Gastrocnemius medialis (tissue), 4 donors: ENCODE results near the gene TMEM86B. TPM values are rescaled to one million over a fixed set of nuclear protein-coding genes. Genes with fewer than 3 reads are reported as not detected.

Source experiments
- ATAC-seq, 2 donors: fragments of 150-250 bp; one replicate each; pipeline ENCODE4 v1.9.1; 2016
- DNase-seq, 2 donors: peaks; one replicate each; pipeline ENCODE4 v3.0.0-alpha.2; 2019
- H3K27ac ChIP-seq, 4 donors: fragments of 200-600 bp; sonication (generic); 1 replicate in 1 of 4; 2 replicates in 3 of 4; pipeline ENCODE4 v1.5.1; 2016 to 2018; ENCODE audit warnings: mild to moderate bottlenecking in 2 of 4, moderate library complexity in 1 of 4
- H3K27me3 ChIP-seq, 3 donors: fragments of 200-600 bp; sonication (generic) in 2 of 3; 1 replicate in 1 of 3; 2 replicates in 2 of 3; pipeline versions ENCODE4 v1.5.1 to v1.6.0; 2016 to 2019; ENCODE audit warnings: mild to moderate bottlenecking in 1 of 3, moderate library complexity in 1 of 3
- H3K36me3 ChIP-seq, 2 donors: fragments of 200-600 bp; sonication (generic) in 1 of 2; one replicate each; pipeline ENCODE4 v1.5.1; 2017 to 2018
- H3K4me1 ChIP-seq, 2 donors: fragments of 200-600 bp; sonication (generic) in 1 of 2; one replicate each; pipeline ENCODE4 v1.5.1; 2016 to 2017; ENCODE audit warnings: mild to moderate bottlenecking in 2 of 2
- H3K4me3 ChIP-seq, 4 donors: fragments of 200-600 bp; sonication (generic) in 3 of 4; 1 replicate in 1 of 4; 2 replicates in 3 of 4; pipeline ENCODE4 v1.5.1; 2016 to 2019; ENCODE audit warnings: mild to moderate bottlenecking in 2 of 4
- H3K9me3 ChIP-seq, 3 donors: fragments of 200-600 bp; sonication (generic) in 2 of 3; 1 replicate in 1 of 3; 2 replicates in 2 of 3; pipeline ENCODE4 v1.5.1; 2016 to 2019
- CTCF ChIP-seq, 5 experiments: fragments of 450-650 bp in 3 of 5; fragments of 200-600 bp in 2 of 5; sonication (generic) in 2 of 5; IDR thresholded peaks in 4 of 5; conservative IDR thresholded peaks in 1 of 5; 1 replicate in 4 of 5; 2 replicates in 1 of 5; pipeline ENCODE4 v1.5.1; 2016 to 2019; ENCODE audit warnings: antibody characterized with exemption in 5 of 5, mild to moderate bottlenecking in 3 of 5, moderate library complexity in 3 of 5
- POLR2A ChIP-seq, 2 donors: fragments of 450-650 bp; IDR thresholded peaks; one replicate each; pipeline ENCODE4 v1.6.1; 2017; ENCODE audit warnings: antibody characterized with exemption in 2 of 2, mild to moderate bottlenecking in 2 of 2, moderate library complexity in 2 of 2
- in situ Hi-C, 4 donors: fragments of 200-750 bp; cut with MboI; loops; one replicate each; pipeline versions ENCODE4 v1.15.0 to v1.8.0; 2017; ENCODE audit warnings: low sequenced_read_pairs in 4 of 4
- intact Hi-C: fragments of 100-400 bp; cut with DNase I; formaldehyde crosslinking; loops from one replicate; pipeline ENCODE4 v1.15.1; 2023; ENCODE audit warnings: low total_unique reads
- total RNA-seq, 4 donors: library from RNA; depleted of rRNA; stranded (reverse); fragments of >200 nt; gene quantifications; one replicate each; pipeline versions ENCODE4 v1.1.0 to v1.2.3, GENCODE V29; 2016

Gene TMEM86B
- total RNA-seq, 4 donors from 2014 or later = 0.87 to 5.0 (median 1.7) TPM

- Histone ChIP-seq H3K27me3 (no peaks in the 10 kb centered on the region), H3K9me3 (no peaks in the 10 kb centered on the region), H3K36me3 (peaks cover 0 to 82% of the 10 kb centered on the region in 2 donors), H3K4me1 (no peaks in the 10 kb centered on the region), H3K4me3 (no peak overlapping the region), H3K27ac (no peak overlapping the region)
- in situ Hi-C loops (no loop called here), intact Hi-C loops (no loop called here)
- DNase-seq (no peak), ATAC-seq (no peak)
- TF ChIP-seq POLR2A (IDR thresholded peaks at IDR 0.05) = no peak
- no peak for TF ChIP-seq CTCF (IDR thresholded peaks at IDR 0.05 in 4 of 5, conservative IDR thresholded peaks at IDR 0.05 in 1 of 5)
Measured at GRCh38 chr19:55231391-55232285, 3.1 kb upstream of the TMEM86B start.

GRCh38 chr19:55230780-55231179, 2.2 kb upstream of the TMEM86B start:
- intact Hi-C loops (no loop called here), in situ Hi-C loops (no loop called here)
- H3K36me3 ChIP-seq = peaks cover 0 to 73% of the 10 kb centered on the region in 2 donors
- H3K4me3 ChIP-seq = no peak overlapping the region
- no peak for ATAC-seq
- no peaks in the 10 kb centered on the region for H3K4me1 ChIP-seq
- H3K27me3 ChIP-seq = no peaks in the 10 kb centered on the region
- H3K9me3 ChIP-seq = no peaks in the 10 kb centered on the region
- DNase-seq = no peak
- TF ChIP-seq CTCF (IDR thresholded peaks at IDR 0.05 in 4 of 5, conservative IDR thresholded peaks at IDR 0.05 in 1 of 5) (no peak), POLR2A (IDR thresholded peaks at IDR 0.05) (no peak)
- H3K27ac ChIP-seq = no peak overlapping the region

- TF ChIP-seq POLR2A (IDR thresholded peaks at IDR 0.05) (no peak), CTCF (IDR thresholded peaks at IDR 0.05 in 4 of 5, conservative IDR thresholded peaks at IDR 0.05 in 1 of 5) (no peak)
- ATAC-seq (no peak), DNase-seq (no peak)
- no peaks in the 10 kb centered on the region for H3K9me3 ChIP-seq
- no peaks in the 10 kb centered on the region for H3K27me3 ChIP-seq
- no peaks in the 10 kb centered on the region for H3K4me1 ChIP-seq
- intact Hi-C loops (no loop called here), in situ Hi-C loops (no loop called here)
- H3K4me3 ChIP-seq = no peak overlapping the region
- H3K27ac ChIP-seq = no peak overlapping the region
- H3K36me3 ChIP-seq = peaks cover 0 to 73% of the 10 kb centered on the region in 2 donors
Measured at GRCh38 chr19:55230329-55230728, 1.8 kb upstream of the TMEM86B start.

GRCh38 chr19:55229789-55230182, 1.2 kb upstream of the TMEM86B start:
- peaks cover 0 to 68% of the 10 kb centered on the region in 2 donors for H3K36me3 ChIP-seq
- no peaks in the 10 kb centered on the region for H3K4me1 ChIP-seq
- in situ Hi-C loops (no loop called here), intact Hi-C loops (no loop called here)
- no peaks in the 10 kb centered on the region for H3K27me3 ChIP-seq
- DNase-seq (no peak), ATAC-seq (no peak)
- no peaks in the 10 kb centered on the region for H3K9me3 ChIP-seq
- no peak for TF ChIP-seq CTCF (IDR thresholded peaks at IDR 0.05 in 4 of 5, conservative IDR thresholded peaks at IDR 0.05 in 1 of 5)
- no peak for TF ChIP-seq POLR2A (IDR thresholded peaks at IDR 0.05)
- H3K4me3 ChIP-seq = no peak overlapping the region
- H3K27ac ChIP-seq = no peak overlapping the region
